GM19372 (cell line): ENCODE results near the gene LMO7.
A peak's percentile ranks its signal among the peaks of the same experiment; 100 is the strongest.
"Not testable (repeated sequence)": the region's sequence is repeated elsewhere in the genome, so short reads cannot be mapped to it uniquely, and the experiment has no call there.

Source experiments
- ATAC-seq: cut with Tn5 transposase; IDR thresholded peaks from one replicate; pipeline ENCODE4 v1.9.1; 2021; ENCODE audit warnings: mild to moderate bottlenecking, low read depth, moderate library complexity; ENCODE audit not compliant: unreplicated experiment

Gene LMO7

DNA sequence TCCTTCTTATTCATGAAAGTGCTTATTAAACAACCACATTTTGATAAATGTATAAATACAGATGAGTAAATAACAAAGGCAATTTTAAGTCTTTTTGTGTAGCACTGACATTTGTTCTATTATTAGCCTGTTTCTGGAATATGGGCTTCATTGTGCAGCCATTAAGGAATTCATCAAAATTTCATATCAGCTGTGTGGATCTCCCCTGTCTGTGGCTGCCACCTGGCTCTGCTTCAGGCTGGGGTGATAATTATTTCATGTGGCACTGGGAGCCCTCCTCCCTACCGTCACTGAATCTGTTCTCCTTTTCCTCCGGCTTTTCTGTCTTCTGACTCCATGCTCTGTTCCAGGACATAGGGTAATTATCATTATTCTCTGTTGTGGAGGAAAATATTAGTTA lies 57.1 kb downstream of the LMO7 start:
- ATAC-seq = no peak

DNA sequence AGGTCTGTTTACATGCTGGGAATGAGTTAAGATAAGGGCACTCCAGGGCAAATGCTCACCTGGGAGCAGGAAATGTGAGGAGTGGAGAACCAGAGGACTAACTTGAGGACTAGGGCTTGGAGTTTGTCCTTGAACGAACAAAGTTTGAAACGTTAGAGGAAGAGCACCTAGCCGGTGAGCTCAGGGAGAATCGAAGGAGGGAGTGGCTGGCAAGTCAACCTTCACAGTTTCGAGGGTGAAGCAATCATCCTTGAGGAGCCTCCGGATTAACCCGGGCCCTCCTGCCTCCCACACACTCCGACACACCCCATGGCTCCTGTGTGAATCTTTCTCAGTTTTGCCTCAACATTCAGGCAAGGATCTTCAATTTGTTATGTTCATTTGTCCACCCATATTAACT lies 58.6 kb downstream of the LMO7 start:
- ATAC-seq = no peak

GRCh38 chr13:75695908-75696307 lies 59.8 kb downstream of the LMO7 start:
- peak; percentile 70 for ATAC-seq

GRCh38 chr13:75699062-75699461 lies 62.9 kb downstream of the LMO7 start:
- no peak for ATAC-seq

- not testable (repeated sequence) for ATAC-seq
Observed at GRCh38 chr13:75699717-75700116, 63.6 kb downstream of the LMO7 start.

DNA sequence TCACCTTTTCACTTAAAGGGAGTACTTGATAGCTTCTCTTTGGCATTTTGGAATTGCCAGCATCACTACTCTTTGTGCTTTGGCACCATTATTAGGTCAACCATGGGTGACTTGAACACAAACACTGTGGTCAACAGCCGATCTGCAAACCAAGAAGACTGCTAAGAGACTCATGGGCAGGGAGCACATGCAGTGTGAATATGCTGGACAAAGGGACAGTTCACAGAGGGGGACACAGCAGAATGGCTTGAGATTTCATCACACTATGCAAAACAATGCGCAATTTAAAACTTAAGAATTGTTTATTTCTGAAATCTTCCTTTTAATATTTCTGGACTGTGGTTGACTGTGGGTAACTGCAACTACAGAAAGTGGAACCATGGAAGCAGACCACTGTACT lies 64.4 kb downstream of the LMO7 start:
- ATAC-seq = no peak

DNA sequence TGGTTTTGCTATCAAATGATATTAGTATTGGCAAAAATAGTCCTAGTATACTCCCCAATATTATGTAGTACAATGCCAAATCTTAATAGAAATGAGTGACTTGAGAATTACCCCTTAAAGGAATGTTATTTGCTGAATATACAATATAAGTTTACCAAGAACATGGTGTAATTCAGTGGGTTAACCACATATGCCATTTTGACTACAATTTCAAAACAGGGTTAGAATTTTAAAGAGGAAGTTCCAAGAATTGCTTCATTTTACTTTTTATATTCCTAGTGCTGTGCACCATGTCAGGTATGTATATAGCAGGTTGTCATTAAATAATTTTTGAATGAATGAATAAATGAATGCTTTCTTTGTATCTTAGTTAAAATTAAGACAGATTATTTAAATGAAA lies 66.3 kb downstream of the LMO7 start:
- ATAC-seq = no peak

DNA sequence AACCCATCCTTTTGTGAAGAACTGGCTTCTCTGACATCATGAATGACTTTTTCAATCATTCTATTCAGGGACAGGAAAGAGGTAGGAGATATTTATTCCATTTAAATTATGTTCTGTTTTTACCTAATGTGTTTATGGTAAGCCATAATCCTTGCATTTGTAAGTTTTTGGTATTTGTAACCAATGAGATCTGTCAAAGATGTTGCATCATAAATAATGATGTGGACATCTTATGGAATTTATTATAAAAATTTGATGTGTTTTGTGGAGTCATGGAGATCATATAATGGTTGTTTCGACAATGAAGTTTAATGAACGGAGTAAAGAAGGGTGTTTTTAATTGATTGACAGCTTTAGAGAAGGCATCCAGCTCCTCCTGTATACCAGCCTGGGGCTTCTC lies 67.6 kb downstream of the LMO7 start:
- ATAC-seq = no peak

DNA sequence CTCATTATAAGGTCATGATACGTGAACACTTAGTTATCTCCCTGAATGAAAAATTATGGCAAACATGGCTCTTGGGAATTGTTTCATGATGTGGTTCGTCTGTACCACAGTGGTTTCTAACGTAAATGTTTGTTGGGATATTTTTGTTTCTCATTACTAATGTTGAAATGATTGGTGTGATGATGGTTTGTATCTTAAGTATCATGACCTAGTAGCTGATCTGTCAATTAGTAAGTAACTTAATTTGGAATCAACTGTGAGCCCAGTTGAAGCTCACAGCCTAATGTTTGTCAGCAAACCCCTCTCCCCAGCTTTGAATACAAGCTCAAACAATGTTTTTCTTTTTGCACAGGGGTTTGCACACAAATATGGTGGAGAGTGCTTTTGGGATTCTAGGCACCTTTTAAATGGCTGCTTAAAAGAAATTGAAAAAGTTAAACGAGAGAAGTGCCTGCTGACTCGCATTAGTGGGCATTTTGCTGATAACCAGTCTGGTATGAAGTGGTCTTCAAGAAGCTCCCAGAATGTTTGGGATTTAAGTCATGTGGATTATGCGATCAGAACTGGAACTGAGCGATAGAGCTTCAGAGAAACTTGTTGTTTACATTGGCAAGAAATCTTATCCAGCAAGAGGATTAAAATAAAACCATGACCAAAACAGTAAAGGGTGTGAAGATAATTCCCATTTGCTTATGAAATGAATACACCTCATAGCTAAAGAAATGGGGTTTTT lies 68.2 kb downstream of the LMO7 start:
- ATAC-seq = no peak

GRCh38 chr13:75704927-75705288 lies 68.8 kb downstream of the LMO7 start:
- ATAC-seq = no peak

- no peak for ATAC-seq
Observed at GRCh38 chr13:75705395-75705794, 69.3 kb downstream of the LMO7 start.

- ATAC-seq = no peak
Observed at GRCh38 chr13:75705908-75706307, 69.8 kb downstream of the LMO7 start.

DNA sequence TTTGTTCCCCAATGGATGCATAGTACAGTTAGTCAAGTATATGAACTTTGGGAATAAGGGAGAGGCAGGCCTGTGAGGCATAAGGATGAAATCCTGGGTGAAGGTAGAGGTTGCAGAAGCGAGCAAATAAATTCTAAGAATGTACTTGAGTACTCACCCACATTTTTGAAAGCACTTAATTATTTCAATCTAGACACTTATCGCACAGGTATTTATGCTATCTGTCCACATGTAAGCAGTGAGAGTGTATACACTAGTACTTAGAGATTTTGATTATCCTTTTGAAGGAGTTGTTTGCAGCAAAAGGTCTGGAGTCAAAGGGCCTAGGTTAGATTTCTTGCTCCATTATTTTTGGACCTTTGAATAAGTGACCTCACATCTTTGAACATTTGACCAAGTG lies 77.7 kb downstream of the LMO7 start:
- no peak for ATAC-seq

DNA sequence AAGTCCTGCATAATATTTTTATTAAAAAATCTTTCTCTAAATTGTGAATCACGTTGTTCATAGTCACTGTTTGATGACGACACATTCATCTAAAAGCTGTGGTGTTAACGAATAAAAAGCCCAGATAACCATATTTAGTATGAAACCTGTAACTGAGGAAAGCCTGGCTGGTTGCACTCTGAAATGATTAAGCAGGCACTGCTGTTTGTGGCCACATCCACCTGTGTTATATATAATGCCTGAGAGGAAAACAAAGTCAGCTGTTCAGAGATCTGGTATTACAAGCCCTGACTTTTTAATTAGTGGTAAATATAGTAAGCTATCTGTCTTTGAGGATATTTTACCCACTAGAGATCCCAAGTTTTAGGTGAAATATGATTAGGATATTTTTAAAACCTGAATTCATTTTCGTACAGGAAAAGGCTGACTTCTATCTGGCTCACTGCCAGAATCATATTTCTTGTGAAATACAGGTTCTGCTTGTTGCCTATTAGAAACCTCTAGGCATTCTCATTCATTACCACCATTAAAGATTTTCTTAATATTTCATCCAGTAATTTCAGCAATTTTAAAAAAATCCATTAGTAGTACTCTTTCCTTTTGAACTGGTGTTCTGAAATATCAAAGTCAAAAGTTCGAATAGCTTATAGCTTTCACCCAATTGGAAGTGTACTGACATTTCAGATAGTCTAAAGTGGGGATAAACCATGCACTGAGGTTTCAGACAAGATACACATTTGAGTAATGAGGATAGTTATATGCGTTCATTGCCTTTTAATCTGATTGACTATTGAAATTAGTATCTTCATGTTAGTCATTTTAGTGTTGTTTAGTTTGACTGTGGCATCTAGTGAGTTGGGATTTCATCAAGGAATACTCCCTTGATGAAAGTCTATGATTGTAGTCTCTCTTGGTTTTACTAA lies 79.7 kb downstream of the LMO7 start:
- ATAC-seq = peak; percentile 96

DNA sequence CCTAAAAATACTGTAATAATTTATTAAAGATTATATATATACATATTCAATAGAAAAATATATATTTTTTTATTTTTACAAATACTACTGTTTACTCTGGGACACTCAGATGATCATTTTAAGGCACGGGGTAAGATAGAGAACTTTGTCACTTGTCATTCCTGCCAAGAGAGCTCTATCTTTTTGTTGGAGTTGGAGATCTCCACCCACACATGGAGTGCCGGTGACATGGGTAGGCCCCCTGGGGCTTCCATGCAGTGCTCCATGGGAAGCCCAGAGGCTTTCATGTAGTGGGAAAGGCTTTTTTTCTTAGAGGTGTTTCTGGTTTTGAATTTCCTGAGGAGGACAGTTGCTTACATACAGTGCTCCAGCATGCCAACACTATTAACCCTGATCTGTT lies 81.4 kb downstream of the LMO7 start:
- no peak for ATAC-seq

- no peak for ATAC-seq
Observed at GRCh38 chr13:75721307-75721706, 85.2 kb downstream of the LMO7 start.

GRCh38 chr13:75723901-75724300 lies 87.8 kb downstream of the LMO7 start:
- ATAC-seq = no peak

DNA sequence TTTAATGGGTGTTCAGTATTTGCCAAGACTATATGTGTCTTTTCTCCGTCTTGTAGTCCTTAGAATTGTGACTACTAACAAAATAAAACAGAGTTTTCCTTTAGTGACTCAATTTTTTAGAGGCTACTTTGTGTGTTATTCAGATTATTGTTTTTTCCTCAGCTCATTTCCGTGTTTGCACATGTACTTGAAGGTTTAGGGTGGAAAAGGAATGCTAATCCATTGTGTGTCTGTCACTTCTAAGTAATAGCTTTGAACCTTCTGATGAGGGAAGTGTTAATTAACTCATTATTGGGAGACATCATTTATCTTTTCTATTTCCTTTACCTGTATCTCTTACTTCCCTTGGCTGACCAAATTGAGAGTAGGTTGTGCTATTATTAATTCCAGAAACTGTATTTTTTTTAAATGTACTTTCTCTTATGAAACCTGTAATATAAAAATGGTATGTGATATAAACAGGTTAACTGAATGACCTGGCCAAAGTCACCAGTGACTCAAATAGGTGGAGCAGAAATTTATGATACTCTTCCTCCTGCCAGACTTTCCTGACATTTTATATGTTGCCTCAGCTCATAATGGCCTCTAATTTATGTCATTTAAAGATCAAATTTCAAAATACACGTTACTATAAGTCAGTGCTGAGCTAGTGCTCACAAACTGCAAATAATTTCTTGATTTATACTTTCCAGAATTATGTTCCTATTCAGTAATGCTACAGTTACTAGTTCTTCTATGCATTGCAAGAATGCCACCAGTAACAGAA lies 88.8 kb downstream of the LMO7 start:
- no peak for ATAC-seq

DNA sequence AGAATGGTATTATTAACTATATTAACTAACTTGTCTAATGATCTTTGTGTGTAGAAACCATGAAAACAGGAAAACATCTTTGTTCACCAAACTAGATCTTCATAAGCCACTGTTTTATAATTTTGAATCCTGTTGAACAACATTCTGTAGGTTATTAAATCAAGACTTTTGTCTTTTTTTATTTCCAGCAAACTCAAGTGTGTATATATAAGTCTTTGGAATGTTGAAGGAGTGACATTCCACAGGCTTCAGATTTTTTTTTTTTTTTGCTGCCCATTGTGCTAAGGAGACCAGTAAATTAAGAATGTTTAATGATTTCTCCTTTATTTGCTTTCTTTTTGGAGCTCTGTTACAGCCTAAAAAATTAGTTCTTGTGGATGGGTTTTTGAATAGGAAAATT lies 89.6 kb downstream of the LMO7 start:
- no peak for ATAC-seq

DNA sequence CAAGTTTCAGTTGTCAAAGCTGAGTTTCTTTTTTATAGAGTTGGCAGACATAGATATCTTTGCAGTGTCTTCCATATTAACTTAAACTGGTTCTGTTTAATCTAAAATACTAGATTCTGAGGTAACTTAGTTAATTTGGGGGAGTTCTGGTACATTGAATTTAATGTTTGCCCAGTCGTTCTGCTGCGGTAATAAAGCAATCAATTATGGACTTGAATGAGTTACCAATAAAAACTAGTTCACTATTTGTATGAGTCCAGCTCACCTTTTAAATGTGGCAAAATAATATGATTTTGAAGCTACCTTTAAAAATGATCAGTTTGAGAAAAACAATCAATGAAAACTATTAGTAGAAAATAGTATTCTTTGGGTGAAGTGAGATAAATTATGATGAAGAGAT lies 90.2 kb downstream of the LMO7 start:
- ATAC-seq = no peak

DNA sequence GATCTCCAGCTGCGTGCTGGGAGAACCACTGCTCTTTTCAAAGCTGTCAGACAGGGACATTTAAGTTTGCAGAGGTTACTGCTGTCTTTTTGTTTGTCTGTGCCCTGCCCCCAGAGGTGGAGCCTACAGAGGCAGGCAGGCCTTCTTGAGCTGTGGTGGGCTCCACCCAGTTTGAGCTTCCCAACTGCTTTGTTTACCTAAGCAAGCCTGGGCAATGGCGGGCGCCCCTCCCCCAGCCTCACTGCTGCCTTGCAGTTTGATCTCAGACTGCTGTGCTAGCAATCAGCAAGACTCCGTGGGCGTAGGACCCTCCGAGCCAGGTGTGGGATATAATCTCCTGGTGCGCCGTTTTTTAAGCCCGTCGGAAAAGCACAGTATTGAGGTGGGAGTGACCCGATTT lies 97.0 kb downstream of the LMO7 start:
- ATAC-seq = not testable (repeated sequence)
